HG02798 (cell line): ENCODE data around the gene SEMA4B.
"Not testable (repeated sequence)": the region's sequence is repeated elsewhere in the genome, so short reads cannot be mapped to it uniquely, and the experiment has no call there.

ENCODE experiments used
- ATAC-seq: cut with Tn5 transposase; IDR thresholded peaks from one replicate; pipeline ENCODE4 v1.9.1; 2021; ENCODE audit warnings: mild to moderate bottlenecking; ENCODE audit not compliant: unreplicated experiment, poor library complexity

The SEMA4B gene

DNA sequence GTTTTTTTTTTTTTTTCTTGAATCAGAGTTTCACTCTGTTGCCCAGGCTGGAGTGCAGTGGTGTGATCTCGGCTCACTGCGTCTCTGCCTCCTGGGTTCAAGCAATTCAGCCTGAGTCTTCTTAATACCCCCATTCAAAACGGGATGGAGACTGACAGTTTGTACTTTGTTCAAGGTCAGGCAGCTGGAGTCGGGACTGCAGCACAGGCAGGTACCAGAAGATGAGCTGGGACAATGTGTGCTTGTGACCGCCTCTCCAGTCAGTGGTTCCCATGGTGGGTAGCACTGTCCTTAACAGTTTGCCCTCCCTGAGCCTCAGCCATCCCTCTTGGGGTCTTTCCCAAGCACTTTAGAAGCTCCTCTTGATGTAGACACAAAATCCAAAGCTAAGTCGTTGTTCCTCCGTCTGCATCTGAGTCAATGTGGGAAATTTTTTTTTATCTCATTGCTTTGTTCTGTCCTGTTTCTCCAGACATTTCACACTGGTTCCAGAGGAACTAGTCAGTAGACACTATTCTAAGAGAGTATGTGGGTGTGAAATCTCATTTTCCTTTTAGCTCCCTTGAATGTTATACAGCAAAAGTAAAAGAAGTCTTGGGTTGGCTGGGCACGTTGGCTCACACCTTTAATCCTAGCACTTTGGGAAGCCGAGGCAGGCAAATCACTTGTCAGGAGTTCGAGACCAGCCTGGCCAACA lies 43.0 kb downstream of the SEMA4B start:
- ATAC-seq, result no peak

- no peak for ATAC-seq
Measured at GRCh38 chr15:90248789-90249202, 47.7 kb downstream of the SEMA4B start.

DNA sequence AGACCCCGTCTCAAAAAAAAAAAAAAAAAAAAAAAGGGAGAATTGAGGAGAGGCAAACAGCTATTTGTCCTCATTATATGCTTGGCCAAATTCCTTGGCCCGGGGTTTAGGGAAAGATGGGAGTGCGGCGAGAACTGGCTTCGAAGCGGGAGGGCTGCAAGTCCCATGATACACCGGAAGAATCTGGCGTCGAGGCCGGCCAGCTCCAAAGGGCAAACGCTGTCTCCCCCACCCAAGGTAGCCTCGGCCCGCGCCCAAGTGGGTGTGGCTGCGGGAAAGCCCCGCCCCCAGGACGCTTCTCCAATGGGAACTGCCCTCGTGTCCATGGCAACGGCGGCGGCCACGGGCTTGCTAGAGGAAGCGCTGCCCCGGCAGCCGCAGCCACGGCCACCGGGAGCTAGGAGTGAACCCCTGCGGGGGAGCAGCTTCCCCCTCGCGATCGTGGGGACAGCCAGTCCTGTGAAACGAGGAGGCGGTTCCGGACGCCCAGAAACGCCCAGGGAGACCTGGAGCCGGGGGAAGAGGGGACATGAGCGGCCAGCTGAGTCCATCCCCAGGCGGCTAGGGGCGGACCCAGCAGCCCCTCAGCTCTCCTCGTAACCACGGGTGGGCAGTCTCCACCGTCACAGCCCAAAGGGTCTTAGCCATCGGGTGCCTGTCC lies 48.2 kb downstream of the SEMA4B start, which contains the start of gene TTLL13:
TSS of gene TTLL13 (plus strand) at position 354 of the 661 bp plus-strand sequence. CDS start 1,075 bp downstream, outside the sequence.
- ATAC-seq, result peak; percentile 77

DNA sequence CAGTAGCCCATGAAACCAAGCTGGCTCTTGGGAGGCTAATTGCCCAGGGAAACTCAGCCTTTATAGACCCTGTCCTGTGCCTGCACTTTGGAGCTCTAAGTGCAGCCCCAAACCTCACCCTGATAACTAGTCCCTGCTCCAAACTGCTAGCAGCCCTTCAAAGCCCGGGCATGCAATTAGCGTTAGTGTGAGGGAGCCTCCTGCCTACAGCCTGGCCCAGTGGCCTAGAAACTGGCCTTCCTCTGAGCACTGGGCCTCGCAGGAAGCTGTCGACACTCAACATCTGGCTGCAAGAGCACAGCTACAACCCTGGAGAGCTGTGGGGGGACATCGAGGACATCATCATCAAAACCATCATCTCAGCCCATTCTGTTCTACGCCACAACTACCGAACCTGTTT lies 56.6 kb downstream of the SEMA4B start:
- no peak for ATAC-seq

GRCh38 chr15:90259524-90259923 lies 58.4 kb downstream of the SEMA4B start:
- peak; percentile 78 for ATAC-seq

DNA sequence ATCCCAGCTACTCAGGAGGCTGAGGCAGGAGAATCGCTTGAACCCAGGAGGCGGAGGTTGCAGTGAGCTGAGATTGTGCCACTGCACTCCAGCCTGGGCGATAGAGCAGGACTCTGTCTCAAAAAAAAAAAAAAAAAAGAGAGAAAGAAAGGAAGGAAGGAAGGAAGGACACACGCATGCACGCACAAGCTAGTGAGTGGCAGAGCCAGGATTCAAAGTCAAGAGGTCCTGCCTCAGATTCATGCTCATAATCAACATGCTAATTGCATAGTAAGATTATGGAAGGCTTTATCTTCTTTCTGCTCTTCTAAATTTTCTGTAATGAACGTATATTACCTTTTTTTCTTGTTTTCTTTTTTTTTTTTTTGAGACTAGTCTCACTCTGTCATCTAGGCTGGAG lies 59.6 kb downstream of the SEMA4B start:
- ATAC-seq, result not testable (repeated sequence)

GRCh38 chr15:90261811-90262210 lies 60.7 kb downstream of the SEMA4B start:
- ATAC-seq, result no peak

DNA sequence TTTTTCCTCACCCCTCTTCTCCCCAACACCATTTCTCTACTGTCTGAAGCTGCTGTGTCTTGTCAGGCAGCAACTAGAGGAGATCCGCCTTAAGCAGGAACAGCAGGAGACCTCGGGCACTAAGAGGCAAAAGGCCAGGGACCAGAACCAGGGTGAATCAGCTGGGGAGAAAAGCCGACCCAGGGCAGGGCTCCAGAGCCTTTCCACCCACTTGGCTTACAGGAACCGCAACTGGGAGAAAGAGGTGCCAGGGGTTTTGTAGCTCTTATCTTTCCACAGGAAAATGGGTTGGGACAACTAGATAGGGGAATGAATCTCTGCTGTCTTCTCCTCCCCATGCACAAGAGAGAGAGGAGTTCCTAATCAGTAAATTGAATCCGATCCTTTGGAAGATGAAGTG lies 61.3 kb downstream of the SEMA4B start:
- ATAC-seq, result no peak

DNA sequence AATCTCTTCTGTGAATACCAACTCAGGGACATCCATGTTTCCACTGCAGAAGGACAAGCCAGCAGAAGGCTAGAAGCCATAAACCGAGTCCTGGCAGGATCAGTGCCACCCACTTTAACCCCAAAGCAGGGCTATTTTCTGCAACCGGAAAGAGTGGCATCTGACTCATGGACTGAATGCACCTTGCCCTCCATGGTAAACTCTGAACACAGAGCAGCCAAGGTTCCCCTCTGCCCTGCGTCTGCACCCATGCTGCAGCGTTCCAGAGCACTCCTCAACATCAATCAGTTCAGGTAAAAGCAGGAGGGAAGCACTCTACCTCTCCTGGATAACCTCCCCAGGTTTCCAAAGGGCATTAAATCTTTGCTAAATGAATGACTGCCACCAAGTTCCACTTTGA lies 63.5 kb downstream of the SEMA4B start:
- ATAC-seq, result no peak

- peak; percentile 95 for ATAC-seq
Measured at GRCh38 chr15:90265271-90266060, 64.3 kb downstream of the SEMA4B start, which contains the start of gene NGRN. TSS of gene NGRN (plus strand) at chr15:90265672. CDS start at chr15:90265713, 41 bp downstream.

DNA sequence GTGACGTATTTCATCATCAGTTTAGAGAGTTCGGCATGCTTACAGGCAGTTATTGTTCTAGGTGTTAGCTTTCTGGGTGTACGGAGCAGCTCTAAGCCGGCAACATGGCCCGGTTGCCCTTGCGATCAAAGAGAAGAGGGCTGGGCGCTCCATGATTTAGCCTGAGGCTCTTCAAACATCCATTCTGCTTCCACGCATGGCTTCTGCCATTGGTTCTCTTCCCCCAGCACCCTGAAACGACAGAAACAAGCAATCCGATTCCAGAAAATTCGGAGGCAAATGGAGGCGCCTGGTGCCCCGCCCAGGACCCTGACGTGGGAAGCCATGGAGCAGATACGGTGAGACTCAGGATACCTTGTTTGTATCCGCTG lies 64.9 kb downstream of the SEMA4B start:
- peak; percentile 2 for ATAC-seq

DNA sequence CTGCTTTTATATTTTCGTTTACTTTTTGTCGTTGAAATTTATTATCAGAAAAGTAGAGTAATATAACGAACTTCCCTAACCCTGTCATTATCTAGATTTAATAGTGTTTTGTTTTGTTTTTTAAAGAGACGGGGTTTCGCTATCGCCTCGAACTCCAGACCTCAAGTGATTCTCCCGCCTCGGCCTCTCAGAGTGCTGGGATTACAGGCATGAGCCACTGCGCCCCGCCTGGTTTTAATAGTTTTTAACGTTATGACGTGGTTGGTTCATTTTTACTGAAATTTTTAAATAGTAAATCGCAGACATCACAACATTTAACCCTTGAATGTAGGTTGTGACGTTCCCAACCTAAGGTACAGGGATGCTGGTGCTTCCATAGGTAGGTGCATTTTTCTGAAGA lies 65.4 kb downstream of the SEMA4B start:
- no peak for ATAC-seq

- ATAC-seq, result no peak
Measured at GRCh38 chr15:90268415-90268814, 67.3 kb downstream of the SEMA4B start.

DNA sequence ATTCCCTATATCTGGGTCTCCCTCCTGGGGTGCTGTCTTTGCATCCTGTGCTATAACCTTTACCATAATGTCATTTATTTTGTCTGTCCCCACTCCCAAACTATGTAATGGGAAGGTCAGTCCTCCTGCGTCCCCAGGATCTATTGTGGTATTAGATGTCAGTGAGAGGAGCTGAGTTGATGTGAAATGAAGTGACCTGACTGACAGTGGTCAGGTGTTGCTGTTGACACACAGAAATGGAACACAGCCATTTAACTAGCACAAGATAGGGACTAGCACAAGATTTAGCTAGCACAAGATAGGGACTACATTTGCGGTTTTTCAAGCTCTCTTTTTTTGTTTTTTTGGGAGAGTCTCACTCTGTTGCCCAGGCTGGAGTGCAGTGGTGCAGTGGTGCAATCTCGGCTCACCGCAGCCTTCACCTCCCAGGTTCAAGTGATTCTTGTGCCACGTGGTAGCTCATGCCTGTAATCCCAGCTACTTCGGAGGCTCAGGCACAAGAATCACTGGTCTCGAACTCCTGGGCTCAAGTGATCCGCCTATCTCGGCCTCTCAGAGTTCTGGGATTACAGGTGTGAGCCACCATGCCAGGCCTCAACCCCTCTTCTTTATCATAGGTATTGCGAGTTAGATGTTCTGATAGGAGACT lies 69.5 kb downstream of the SEMA4B start:
- ATAC-seq, result no peak

- ATAC-seq, result no peak
Measured at GRCh38 chr15:90271459-90272166, 70.5 kb downstream of the SEMA4B start.

GRCh38 chr15:90278467-90278866 lies 77.3 kb downstream of the SEMA4B start:
- not testable (repeated sequence) for ATAC-seq
